Measurements from ENCODE around the gene CD247.

The CD247 gene

DNA sequence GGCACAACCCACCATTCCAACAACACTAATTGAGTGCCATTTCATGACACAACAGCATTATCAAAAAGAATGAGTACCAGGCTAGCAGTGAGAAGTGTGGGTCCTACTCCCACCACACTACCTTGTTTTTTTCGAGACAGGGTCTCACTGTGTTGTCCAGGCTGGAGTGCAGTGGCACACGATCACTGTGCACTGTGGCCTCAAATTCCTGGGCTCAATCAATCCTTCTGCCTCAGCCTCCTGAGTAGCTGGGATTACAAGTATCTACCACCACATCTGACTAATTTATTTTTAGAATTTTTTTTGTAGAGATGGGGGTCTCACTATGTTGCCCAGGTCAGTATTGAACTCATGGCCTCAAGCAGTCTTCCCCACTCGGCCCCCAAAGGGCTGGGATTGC lies 30.7 kb downstream of the CD247 start:
- DNase-seq, result no peak

DNA sequence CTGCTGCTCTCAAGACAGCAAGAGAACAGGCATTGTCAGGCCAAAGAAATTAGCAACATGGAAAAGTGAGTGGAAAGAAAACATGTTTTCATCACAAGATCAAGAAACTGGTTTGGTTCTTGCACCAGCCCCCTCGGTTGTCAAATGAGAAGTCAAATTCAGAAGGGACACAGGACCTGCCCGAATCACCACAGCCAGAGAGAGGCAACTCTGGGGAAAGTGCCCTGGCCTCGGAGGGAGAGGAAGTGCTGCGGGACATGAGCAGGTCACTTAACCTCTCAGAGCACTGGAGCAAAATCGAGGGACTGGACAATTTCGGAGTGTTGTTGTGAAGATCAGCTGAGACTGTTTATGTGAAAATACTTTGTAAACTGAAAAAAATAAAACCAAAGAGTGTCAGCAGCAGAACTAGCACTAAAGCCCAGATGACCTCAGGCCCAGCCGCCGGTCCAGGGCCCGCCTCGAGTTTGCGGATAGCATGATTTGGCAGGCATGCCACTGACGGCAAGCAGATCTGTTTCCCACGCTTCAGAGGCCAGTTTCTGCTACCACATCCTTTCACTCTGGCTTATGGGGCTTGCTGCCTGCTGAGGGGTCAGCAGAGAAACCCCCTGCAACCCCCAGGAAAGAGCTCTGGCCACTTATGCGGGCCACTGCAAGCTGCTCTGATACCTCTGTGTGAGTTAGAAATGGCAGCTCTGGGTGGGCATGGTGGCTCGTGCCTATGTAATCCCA lies 32.1 kb downstream of the CD247 start:
- no peak for DNase-seq

DNA sequence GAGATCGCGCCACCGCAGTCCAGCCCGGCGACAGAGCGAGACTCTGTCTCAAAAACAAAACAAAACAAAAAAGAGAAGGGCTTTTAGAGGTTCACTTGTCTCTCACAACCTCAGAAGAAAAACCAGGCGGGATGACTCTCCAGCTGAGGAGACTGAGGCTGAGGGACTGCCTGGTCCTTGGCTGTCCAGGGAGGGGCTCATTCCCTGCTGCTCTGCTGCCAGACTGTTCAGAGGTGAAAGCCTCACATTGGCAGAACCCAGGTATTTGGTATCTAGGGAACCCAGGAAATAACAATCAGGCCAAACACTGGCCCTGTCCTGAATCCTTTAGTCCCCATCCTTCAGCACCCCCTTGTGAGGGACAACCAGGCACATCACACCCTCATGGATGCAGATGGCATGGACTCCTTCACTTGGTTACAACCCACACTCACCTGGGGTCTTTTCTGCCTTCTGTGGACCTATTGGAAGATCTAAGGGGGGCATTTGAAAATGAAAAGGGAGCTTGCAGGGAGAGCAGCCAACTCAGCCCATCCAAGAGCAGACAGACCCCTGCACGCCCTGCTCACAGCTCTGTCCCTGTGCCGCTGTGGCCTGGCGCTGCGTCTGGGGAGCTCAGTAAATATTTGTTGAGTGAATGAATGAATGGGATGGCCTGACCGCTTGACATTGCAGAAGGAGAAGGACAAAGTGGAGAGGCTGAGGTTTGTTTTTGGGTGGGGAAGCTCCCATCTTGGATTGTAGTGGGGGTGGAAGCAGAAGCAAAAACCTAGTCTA lies 33.4 kb downstream of the CD247 start:
- no peak for DNase-seq

GRCh38 chr1:167483790-167484189 lies 34.5 kb downstream of the CD247 start:
- no peak for DNase-seq

DNA sequence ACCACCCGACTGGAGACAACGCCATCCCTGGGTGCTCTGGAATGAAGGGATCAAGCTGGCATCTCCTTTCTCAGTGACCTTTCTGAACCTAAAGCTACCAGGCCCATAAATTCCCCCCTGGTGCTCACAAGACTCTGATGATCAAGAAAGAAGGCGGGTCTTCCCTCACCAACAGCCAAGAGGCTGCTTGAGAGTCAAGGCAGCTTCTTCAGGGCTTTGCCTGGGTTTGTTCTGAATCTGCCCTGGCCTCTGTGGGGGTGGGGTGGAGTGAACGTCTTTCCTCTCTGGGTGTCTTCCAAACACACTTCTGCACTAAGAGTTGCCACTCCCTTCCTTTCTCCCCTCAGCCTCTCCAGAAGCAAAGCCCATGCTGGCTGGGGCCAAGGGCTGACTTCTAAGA lies 36.1 kb downstream of the CD247 start:
- DNase-seq, result no peak

DNA sequence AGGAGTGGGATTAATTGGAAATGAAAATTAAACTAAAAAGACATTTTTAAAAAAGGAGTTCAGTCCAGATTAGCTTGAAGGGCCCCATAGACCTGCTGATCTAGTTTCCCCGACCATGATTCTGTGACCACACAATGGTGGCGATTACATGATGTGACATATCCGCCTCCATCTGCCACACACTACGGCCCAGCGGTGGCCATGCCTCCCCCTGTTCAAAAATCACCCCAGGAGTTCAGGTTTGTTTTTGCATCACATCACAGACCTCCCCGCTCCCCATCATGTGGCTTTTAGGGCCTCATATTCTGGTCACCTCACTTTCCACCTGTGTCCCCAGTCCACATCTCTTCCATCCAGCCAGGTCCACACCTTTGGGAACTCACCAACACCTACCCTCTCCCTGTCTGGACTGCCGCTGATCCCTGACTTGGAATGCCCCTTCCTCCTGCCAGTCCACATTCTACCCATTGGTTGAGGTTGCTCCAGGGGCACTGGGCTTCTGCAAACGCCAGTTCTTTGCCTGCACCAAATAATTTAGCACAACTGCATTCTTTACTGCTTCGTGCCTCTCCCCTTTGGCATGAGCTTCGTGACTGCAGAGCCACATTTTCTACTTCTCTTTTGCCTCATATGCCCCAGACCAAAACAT lies 38.9 kb downstream of the CD247 start:
- no peak for DNase-seq

- DNase-seq, result no peak
Observed at GRCh38 chr1:167477986-167478385, 40.3 kb downstream of the CD247 start.

- no peak for DNase-seq
Observed at GRCh38 chr1:167476061-167476460, 42.3 kb downstream of the CD247 start.

- DNase-seq, result no peak
Observed at GRCh38 chr1:167474191-167474641, 44.1 kb downstream of the CD247 start.

- no peak for DNase-seq
Observed at GRCh38 chr1:167473761-167474160, 44.6 kb downstream of the CD247 start.

DNA sequence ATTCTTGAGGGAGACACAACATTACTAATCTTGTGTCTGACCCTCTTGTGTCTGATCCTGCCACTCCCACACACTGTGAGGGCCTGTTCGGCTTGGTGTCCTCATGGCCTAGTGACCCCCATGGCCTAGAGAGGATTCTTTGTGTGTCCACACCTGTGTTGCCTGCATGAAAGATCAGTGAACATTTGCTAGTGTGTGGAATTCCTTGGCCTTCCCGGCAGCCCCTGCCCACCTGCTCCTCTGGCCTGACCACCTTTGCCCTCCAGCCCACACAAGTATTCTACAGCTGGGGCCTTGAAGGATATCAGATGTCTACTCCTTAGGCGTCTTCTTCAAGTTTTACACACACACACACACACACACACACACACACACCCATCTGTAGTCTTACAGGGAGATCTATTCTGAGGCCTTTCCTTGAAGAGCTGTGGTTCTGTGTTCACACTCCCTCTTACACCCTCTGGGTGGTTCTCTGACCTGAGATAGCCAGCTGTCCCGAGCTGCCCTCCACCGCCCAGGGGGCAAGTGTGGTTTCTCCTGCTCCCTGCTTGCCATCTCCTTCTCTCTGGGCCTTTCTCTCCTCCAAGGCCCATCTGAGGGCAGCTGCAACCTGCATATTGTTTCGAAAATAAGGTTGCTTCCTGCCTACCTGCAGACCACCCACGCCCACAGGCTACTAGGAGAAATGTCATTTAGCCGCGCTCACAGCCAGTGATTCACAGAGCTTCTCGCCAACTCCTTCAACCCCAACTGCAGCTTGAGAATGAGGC lies 45.4 kb downstream of the CD247 start:
- no peak for DNase-seq

DNA sequence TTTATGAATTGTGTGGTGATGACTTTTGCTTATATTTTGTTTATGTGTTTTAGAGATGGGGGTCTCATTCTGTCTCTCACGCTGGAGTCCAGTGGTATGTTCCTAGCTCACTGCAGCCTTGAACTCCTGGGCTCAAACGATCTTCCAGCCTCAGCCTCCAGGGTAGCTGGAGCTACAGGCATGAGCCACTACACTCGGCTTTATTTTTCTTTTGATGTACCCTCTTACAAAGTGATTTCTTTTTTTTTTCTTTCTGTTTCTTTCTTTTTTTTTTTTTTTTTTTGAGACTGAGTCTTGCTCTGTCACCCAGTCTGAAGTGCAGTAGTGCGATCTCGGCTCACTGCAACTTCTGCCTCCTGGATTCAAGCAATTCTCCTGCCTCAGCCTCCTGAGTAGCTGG lies 46.8 kb downstream of the CD247 start:
- no peak for DNase-seq

GRCh38 chr1:167469280-167469965 lies 48.9 kb downstream of the CD247 start:
- no peak for DNase-seq

DNA sequence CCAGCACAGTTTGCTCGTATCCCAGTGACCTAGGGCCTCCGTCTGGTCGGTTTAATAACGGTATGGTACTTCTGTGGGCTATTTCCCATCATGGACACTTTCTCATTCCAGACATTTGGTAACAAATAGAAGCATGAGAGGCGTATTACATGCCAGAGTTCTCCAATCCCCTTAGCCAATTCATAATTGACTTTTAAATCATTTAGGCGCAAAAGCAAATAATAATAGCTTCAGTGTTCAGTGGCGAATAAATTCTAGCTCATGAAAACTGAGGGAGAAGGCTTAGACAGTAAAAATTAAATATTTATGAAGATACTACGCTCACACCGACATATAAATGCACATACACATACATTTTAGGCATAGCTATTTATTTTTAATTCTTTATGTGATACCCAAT lies 50.6 kb downstream of the CD247 start:
- no peak for DNase-seq

DNA sequence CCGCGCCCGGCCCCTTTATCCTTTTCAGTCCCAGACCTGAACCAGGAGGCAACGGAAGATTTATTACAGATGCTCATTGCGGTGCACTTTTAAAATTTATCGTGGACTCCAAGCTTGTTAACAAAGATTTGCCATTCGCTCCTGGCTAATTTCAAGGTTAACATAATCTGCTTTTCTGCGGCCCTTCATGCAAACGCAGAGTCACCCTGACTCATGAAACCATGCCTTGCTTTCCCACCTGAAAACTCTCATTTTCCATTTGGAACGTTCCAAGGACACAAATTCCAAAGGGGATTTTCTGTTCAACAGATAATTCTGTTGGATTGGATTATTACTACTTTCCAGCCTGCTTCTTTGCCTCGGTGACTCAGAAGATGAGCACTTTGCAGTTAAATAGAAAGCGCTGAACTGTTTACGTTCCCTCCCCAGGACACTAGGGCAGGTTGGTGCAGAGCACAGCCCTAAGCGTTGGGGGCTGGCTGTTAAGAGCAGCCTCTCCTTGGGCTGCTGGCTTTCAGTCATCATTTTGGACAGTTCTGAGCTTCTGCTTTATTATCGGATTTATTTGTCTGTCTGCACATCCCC lies 51.1 kb downstream of the CD247 start:
- no peak for DNase-seq

DNA sequence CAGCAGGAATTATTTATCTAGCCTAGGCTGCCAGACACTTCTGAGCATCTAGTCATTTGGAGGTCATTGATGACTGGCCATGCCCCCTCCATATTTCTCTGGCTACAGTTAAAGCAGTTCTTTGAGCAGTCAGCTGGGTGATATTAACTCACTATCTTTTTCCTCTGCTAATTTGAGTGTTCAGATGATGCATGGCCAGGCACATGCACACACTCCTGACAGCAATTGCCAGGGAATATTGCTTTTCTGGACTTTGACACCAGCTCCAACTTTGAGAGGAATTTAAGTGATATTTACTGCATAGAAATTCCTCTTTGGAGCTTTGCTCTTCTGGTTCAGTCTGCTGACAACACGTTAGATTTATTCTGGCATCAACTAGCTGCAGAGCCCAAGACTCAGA lies 52.6 kb downstream of the CD247 start:
- DNase-seq, result no peak

DNA sequence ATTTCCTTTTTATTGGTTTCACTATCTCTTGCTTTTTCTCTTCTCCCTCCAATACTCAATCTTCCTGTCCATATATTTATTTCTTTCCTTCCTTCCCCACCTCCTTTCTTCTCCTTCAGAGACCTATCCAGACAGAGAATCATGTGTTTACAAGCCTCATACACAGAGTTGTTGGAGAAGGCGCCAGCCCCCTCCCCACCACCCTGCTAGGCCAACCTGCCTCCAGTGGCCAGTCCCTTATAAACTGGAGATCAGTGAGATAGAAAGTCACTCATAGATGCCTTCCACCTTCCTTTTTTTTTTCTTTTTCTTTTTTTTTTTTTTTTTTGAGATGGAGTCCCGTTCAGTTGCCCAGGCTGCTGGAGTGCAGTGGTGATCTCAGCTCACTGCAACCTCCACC lies 53.3 kb downstream of the CD247 start:
- DNase-seq, result no peak

GRCh38 chr1:167463875-167464575 lies 54.3 kb downstream of the CD247 start:
- no peak for DNase-seq

DNA sequence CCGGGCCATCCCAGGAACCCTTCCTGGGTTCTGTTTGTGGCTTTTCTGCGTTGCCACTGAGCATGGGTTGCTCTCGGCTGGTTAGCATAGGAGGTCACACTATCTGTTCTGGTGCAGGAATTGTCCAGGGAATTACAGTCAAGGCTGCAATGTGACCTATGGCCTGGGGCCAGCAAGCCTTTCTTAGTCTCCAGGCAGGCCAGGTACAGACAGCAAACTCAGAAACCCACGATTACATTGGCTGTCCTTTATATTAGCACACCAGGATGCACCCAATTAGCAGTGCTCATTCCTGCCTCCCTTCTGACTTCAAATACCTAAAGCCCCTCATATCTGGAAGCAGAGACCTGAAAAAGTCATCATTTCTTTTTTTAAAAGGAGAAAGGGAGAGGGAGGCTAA lies 55.2 kb downstream of the CD247 start:
- no peak for DNase-seq

- no peak for DNase-seq
Observed at GRCh38 chr1:167462341-167462740, 56.0 kb downstream of the CD247 start.

DNA sequence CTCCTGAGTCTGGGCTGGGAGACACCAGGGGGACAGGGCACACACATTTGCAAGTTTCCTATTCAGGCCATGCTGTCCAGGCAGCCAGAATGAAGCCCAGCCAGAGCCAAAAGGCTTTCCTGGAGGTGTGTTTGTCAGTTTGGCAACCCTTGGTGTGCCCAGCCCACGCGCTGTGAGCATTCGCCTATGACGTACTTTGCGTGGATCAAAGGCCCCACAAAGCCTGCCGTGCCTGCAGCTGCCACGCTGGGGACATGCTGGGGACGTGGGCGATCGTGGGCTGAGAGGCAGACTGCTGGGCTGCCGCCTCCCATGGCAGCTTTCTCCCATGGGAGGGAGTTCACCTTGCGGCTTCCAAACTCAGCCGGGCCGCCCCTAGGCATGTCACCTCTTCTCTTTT lies 57.5 kb downstream of the CD247 start:
- no peak for DNase-seq

Measured in NCI-H226 (cell line).